Iris pigment epithelial cell (primary cell): ENCODE results near the gene MPHOSPH10.
"Not testable (repeated sequence)": the region's sequence is repeated elsewhere in the genome, so short reads cannot be mapped to it uniquely, and the experiment has no call there.

Experiments used
- DNase-seq: peaks from one replicate; pipeline ENCODE4 v3.0.0-alpha.2; 2011; ENCODE audit warnings: low read depth

MPHOSPH10 gene

GRCh38 chr2:71130152-71130904 lies at the start of gene MPHOSPH10, which contains the start of gene MCEE:
MPHOSPH10 (plus strand) TSS chr2:71130634; CDS start chr2:71130666, 32 bp downstream.
MCEE (minus strand) TSS chr2:71130229; CDS start chr2:71130219, 10 bp downstream.
- peak; percentile 94 for DNase-seq

GRCh38 chr2:71082402-71083252 lies 47.8 kb upstream of the MPHOSPH10 start:
- DNase-seq = no peak

GRCh38 chr2:71083297-71083696 lies 47.1 kb upstream of the MPHOSPH10 start:
- not testable (repeated sequence) for DNase-seq

- DNase-seq = not testable (repeated sequence)
These were observed 46.6 kb upstream of the MPHOSPH10 start for GRCh38 chr2:71083752-71084312.

- DNase-seq = not testable (repeated sequence)
These were observed 45.0 kb upstream of the MPHOSPH10 start for GRCh38 chr2:71085325-71086003.

GRCh38 chr2:71089475-71089874 lies 41.0 kb upstream of the MPHOSPH10 start:
- not testable (repeated sequence) for DNase-seq

GRCh38 chr2:71091808-71092207 lies 38.6 kb upstream of the MPHOSPH10 start:
- DNase-seq = not testable (repeated sequence)

GRCh38 chr2:71092491-71093260 lies 37.8 kb upstream of the MPHOSPH10 start:
- DNase-seq = not testable (repeated sequence)

- DNase-seq = peak; percentile 76
These were observed 30.1 kb upstream of the MPHOSPH10 start for GRCh38 chr2:71100195-71100964.

GRCh38 chr2:71101656-71102055 lies 28.8 kb upstream of the MPHOSPH10 start:
- peak; percentile 91 for DNase-seq

GRCh38 chr2:71102981-71103681 lies 27.3 kb upstream of the MPHOSPH10 start:
- DNase-seq = no peak

- DNase-seq = no peak
These were observed 26.6 kb upstream of the MPHOSPH10 start for GRCh38 chr2:71103809-71104208.

- DNase-seq = not testable (repeated sequence)
These were observed 24.0 kb upstream of the MPHOSPH10 start for GRCh38 chr2:71106463-71106862.

- DNase-seq = no peak
These were observed 22.3 kb upstream of the MPHOSPH10 start for GRCh38 chr2:71108091-71108490.

GRCh38 chr2:71113843-71114242 lies 16.6 kb upstream of the MPHOSPH10 start:
- DNase-seq = no peak

- no peak for DNase-seq
These were observed 13.4 kb upstream of the MPHOSPH10 start for GRCh38 chr2:71117063-71117462.

- peak; percentile 7 for DNase-seq
These were observed 10.2 kb upstream of the MPHOSPH10 start for GRCh38 chr2:71120195-71120594.

- no peak for DNase-seq
These were observed 9.0 kb upstream of the MPHOSPH10 start for GRCh38 chr2:71121479-71121878.

- peak; percentile 31 for DNase-seq
These were observed 7.8 kb upstream of the MPHOSPH10 start for GRCh38 chr2:71122387-71123298.
